PFSK-1 (cell line): ENCODE measurements around the gene RSPH1.

Source experiments
- FOXP2 ChIP-seq: optimal IDR thresholded peaks from 2 replicates; pipeline ENCODE3; 2011; ENCODE audit warnings: borderline replicate concordance, control low read depth, inconsistent platforms; ENCODE audit not compliant: insufficient read depth; ENCODE audit errors: extremely low read length, extremely low read depth
- POLR2AphosphoS5 ChIP-seq: IDR thresholded peaks from 2 replicates; pipeline ENCODE4 v1.6.1; 2012; ENCODE audit warnings: low read depth, mild to moderate bottlenecking, control low read depth, low read length, moderate library complexity
- SIN3A ChIP-seq: IDR thresholded peaks from 2 replicates; pipeline ENCODE4 v1.6.1; 2012; ENCODE audit warnings: mild to moderate bottlenecking, low read length, moderate library complexity, borderline replicate concordance; ENCODE audit not compliant: insufficient read depth
- TAF1 ChIP-seq: IDR thresholded peaks from 2 replicates; pipeline ENCODE4 v1.6.1; 2012; ENCODE audit warnings: low read length, control low read depth, borderline replicate concordance; ENCODE audit not compliant: insufficient read depth
- TF ChIP-seq, protein P1 (sequence below), 2 experiments: IDR thresholded peaks; 2 replicates each; pipeline versions ENCODE4 v1.6.1 to v1.8.0; 2011 to 2012; ENCODE audit warnings: low read depth in 2 of 2, low read length in 2 of 2, control low read depth in 1 of 2, inconsistent platforms in 1 of 2, mild to moderate bottlenecking in 1 of 2, moderate library complexity in 1 of 2; ENCODE audit not compliant: insufficient read depth in 1 of 2

The RSPH1 gene

DNA sequence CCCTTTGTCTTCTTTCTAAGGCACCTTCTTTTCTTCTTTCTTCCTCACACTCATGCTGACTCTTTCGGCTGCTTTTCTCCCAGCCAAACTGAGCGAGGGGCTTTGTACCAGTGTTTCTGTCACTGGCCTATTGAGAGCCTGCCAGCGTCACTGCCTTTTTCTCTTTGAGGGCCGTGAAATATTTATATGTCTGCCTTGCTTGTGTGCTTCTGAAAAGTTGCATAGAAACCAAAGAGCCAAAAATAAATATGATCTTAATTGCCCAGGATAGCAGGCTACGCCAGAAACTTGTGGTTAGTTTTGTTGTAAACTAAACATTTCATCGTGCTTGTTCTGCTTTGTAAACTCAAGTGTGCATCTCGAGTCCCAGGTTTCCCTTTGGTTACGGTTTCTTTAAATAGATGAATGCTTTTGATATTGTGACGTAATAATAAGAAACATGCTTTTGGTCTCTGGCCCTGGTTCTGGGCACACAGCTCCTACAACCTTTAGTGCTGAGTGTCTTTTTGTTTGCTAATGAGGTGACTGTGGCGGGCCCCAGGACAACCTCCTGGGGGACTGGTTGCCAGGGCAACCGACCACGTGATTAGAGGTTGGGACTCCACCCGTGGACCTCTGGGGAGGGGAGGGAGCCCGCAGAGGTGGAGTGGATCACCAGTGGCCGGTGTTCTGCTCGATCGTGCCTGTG is 28.5 kb upstream of the RSPH1 start:
- TF ChIP-seq POLR2AphosphoS5 (no peak), FOXP2 (no peak), SIN3A (no peak)

DNA sequence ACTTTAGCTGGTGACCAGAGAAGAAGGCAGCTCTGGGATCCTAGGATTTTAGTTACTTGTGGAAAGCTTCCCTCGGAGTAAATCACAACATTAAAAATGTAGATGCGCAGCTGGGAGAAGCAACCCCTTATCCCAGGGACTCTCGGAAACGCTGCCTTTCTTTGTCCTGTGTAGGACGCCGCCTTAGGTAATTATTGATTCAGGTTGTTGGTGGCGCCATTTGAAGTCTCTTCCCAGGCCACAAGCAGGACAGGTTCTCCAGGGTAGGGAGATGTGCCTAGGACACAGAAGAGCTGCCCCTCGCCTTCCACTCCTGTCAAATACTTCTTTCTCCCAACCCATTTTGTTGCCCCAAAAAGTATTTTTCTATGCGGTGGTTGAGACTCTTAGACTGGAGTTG is 27.9 kb upstream of the RSPH1 start:
- TF ChIP-seq SIN3A (no peak), POLR2AphosphoS5 (no peak), TAF1 (no peak), FOXP2 (no peak)
- TF ChIP-seq, protein P1, sequence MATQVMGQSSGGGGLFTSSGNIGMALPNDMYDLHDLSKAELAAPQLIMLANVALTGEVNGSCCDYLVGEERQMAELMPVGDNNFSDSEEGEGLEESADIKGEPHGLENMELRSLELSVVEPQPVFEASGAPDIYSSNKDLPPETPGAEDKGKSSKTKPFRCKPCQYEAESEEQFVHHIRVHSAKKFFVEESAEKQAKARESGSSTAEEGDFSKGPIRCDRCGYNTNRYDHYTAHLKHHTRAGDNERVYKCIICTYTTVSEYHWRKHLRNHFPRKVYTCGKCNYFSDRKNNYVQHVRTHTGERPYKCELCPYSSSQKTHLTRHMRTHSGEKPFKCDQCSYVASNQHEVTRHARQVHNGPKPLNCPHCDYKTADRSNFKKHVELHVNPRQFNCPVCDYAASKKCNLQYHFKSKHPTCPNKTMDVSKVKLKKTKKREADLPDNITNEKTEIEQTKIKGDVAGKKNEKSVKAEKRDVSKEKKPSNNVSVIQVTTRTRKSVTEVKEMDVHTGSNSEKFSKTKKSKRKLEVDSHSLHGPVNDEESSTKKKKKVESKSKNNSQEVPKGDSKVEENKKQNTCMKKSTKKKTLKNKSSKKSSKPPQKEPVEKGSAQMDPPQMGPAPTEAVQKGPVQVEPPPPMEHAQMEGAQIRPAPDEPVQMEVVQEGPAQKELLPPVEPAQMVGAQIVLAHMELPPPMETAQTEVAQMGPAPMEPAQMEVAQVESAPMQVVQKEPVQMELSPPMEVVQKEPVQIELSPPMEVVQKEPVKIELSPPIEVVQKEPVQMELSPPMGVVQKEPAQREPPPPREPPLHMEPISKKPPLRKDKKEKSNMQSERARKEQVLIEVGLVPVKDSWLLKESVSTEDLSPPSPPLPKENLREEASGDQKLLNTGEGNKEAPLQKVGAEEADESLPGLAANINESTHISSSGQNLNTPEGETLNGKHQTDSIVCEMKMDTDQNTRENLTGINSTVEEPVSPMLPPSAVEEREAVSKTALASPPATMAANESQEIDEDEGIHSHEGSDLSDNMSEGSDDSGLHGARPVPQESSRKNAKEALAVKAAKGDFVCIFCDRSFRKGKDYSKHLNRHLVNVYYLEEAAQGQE (IDR thresholded peaks at IDR 0.05; ENCODE audit: insufficient read depth in 1 of 2, low read depth in 2 of 2, low read length in 2 of 2) = no peak

DNA sequence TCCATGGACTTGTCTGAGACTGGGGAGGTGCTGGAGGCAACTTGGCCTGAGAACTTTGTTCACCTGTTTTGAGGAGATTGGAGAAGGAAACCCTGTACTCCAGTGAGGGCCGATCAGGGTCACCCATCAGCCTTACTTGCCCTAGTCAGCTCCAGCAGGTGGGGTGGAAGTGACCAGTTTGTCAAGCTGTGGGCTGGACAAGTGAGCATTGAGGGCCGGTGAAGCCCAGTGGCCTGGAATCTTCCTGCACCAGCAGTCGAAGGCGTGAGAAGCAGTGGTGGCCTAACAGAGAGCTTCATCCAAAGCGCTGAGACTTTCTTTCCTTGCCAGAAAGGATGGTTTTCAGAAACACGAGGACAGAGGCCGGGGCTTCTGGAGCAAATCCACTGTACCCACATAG is 27.2 kb upstream of the RSPH1 start:
- TF ChIP-seq POLR2AphosphoS5 (no peak), TAF1 (no peak), FOXP2 (no peak), SIN3A (no peak)

DNA sequence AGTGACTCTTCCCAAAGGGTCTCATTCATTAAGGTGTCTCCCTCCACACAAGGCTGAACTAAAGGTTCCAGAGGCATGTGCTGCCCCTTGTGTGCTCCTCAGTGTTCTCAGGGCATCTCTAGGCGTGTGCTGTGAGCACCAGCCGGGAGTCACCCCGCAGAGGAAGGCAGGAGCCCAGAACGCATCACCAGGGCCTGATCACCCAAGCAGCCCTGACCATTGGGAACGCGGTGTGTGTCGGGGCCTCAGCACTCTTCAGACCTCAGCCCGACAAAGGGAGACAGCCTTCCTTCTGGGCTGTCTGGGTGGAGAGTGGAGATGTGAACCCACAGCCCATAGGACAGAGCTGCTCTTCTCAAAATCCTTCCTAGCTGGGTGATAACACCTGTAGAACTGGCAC is 26.7 kb upstream of the RSPH1 start:
- TF ChIP-seq TAF1 (no peak), FOXP2 (no peak), POLR2AphosphoS5 (no peak), SIN3A (no peak)
- TF ChIP-seq, protein P1 (IDR thresholded peaks at IDR 0.05; ENCODE audit: insufficient read depth in 1 of 2, low read depth in 2 of 2, low read length in 2 of 2) = no peak

DNA sequence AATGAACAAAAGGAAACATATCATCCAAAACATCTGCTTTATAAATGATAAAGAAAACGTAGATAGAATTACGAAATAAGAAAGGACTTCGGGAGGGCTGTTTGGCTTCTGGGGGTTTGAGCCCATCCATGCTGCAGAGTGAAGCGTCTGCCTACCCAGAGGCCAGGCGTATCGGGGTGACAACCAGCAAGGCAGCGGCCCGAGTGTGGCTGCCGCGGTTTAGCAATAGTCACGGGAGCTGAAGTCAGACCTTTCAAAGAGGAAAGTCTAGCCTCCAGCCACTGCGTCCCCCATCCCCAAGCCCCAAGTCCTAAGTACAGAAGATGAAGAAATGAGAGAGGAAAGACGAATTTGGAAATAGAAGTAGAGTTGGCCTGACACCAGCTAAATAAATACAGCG is 26.2 kb upstream of the RSPH1 start:
- TF ChIP-seq TAF1 (no peak), POLR2AphosphoS5 (no peak)

DNA sequence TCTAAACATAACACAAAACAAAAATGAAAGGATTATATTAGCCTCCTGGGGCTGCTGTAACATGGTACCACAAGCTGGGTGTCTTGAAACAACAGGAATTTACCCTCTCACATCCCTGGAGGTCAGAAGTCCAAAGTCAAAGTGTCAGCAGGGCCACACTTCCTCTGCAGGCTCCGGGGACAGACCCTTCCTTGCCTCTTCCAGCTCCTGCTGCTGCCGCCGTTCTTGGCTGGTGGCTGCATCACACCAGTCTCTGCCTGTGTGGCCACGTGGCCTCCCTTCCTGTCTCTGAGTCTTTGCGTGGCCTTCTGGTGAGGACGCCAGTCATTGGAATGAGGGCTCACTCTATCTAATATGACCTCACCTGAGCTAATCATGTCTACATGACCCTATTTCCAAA is 25.8 kb upstream of the RSPH1 start:
- TF ChIP-seq SIN3A (no peak), FOXP2 (no peak), POLR2AphosphoS5 (no peak), TAF1 (no peak)
- TF ChIP-seq, protein P1 (IDR thresholded peaks at IDR 0.05; ENCODE audit: insufficient read depth in 1 of 2, low read depth in 2 of 2, low read length in 2 of 2) = no peak
